Fibroblast of lung (primary cell): ENCODE measurements around the gene BCKDHB. TPM values are rescaled to one million over a fixed set of nuclear protein-coding genes. Genes with fewer than 3 reads are reported as not detected.

Source experiments
- DNase-seq, 2 donors: peaks; one replicate each; pipeline versions ENCODE4 v3.0.0 to v3.0.0-alpha.2; 2010; ENCODE audit warnings: low read depth in 2 of 2
- H2AFZ ChIP-seq: 2 replicates; pipeline ENCODE4 v1.5.1; 2012; ENCODE audit warnings: low read length, control low read depth, inconsistent platforms
- H3K27ac ChIP-seq: 2 replicates; pipeline ENCODE4 v1.5.1; 2011; ENCODE audit warnings: low read length, control low read depth; ENCODE audit not compliant: insufficient read depth
- H3K27me3 ChIP-seq: 2 replicates; pipeline ENCODE4 v1.5.1; 2011; ENCODE audit warnings: mild to moderate bottlenecking, low read length; ENCODE audit not compliant: control insufficient read depth, insufficient read depth
- H3K36me3 ChIP-seq: 2 replicates; pipeline ENCODE4 v1.5.1; 2011; ENCODE audit warnings: low read length; ENCODE audit not compliant: control insufficient read depth, insufficient read depth
- H3K4me1 ChIP-seq: 2 replicates; pipeline ENCODE4 v1.5.1; 2011; ENCODE audit warnings: low read length; ENCODE audit not compliant: control insufficient read depth, insufficient read depth; ENCODE audit errors: extremely low read depth
- H3K4me2 ChIP-seq: 2 replicates; pipeline ENCODE4 v1.5.1; 2011; ENCODE audit warnings: low read length, control low read depth; ENCODE audit not compliant: insufficient read depth; ENCODE audit errors: extremely low read depth
- H3K4me3 ChIP-seq, 4 experiments: fragments of 200-600 bp in 1 of 4; sonication (generic) in 1 of 4; replicated peaks in 1 of 4; 2 replicates each; pipeline ENCODE4 v1.5.1; 2011 to 2016; ENCODE audit warnings: low read length in 4 of 4, low read depth in 3 of 4, mild to moderate bottlenecking in 3 of 4, control low read depth in 2 of 4, inconsistent platforms in 1 of 4, mixed read lengths in 1 of 4; ENCODE audit not compliant: insufficient read depth in 1 of 4; ENCODE audit errors: control extremely low read depth in 1 of 4
- H3K79me2 ChIP-seq: 2 replicates; pipeline ENCODE4 v1.5.1; 2012; ENCODE audit warnings: mild to moderate bottlenecking, low read length, inconsistent platforms; ENCODE audit not compliant: control insufficient read depth, insufficient read depth
- H3K9ac ChIP-seq: 2 replicates; pipeline ENCODE4 v1.5.1; 2011; ENCODE audit warnings: mild to moderate bottlenecking, low read length, control low read depth; ENCODE audit not compliant: insufficient read depth
- H3K9me3 ChIP-seq: 2 replicates; pipeline ENCODE4 v1.5.1; 2012; ENCODE audit warnings: low read depth, low read length; ENCODE audit not compliant: control insufficient read depth, insufficient read depth
- H4K20me1 ChIP-seq: 2 replicates; pipeline ENCODE4 v1.5.1; 2011; ENCODE audit warnings: low read length; ENCODE audit not compliant: control insufficient read depth, insufficient read depth; ENCODE audit errors: extremely low read depth
- CTCF ChIP-seq, 2 donors: IDR thresholded peaks in 1 of 2; conservative IDR thresholded peaks in 1 of 2; 1 replicate in 1 of 2; 2 replicates in 1 of 2; pipeline ENCODE4 v1.5.1; 2011 to 2012; ENCODE audit warnings: low read length in 2 of 2, control low read depth in 1 of 2, inconsistent platforms in 1 of 2, low read depth in 1 of 2, mild to moderate bottlenecking in 1 of 2
- EZH2 ChIP-seq: IDR thresholded peaks from 2 replicates; pipeline ENCODE4 v1.5.1; 2012; ENCODE audit warnings: low read length, control low read depth, mild to moderate bottlenecking; ENCODE audit errors: missing control alignments
- polyA plus RNA-seq, 2 donors: library from polyadenylated mRNA; depleted of rRNA in 1 of 2; stranded (reverse) in 1 of 2; unstranded in 1 of 2; fragments of >200 nt; gene quantifications; 2 replicates each; pipeline ENCODE4 v1.2.1, GENCODE V29; 2011 to 2012; ENCODE audit warnings: missing spikeins in 1 of 2
- total RNA-seq: library from RNA; depleted of rRNA; stranded (reverse); fragments of >200 nt; gene quantifications from 2 replicates; pipeline ENCODE4 v1.2.1, GENCODE V29; 2014

The BCKDHB gene
- total and polyA plus RNA-seq, 2 donors (not counting 1 experiment from before 2014, with no cell fraction given) = 8.3 to 16.2 TPM

GRCh38 chr6:80245043-80245442, 138.6 kb downstream of the BCKDHB start:
- no peak overlapping the region for H3K9ac ChIP-seq
- no peaks in the 10 kb centered on the region for H3K27me3 ChIP-seq
- no peaks in the 10 kb centered on the region for H3K36me3 ChIP-seq
- no peak overlapping the region for H3K4me2 ChIP-seq
- H3K79me2 ChIP-seq = no peaks in the 10 kb centered on the region
- DNase-seq = no peak
- H4K20me1 ChIP-seq = no peaks in the 10 kb centered on the region
- H2AFZ ChIP-seq = no peak overlapping the region
- no peaks in the 10 kb centered on the region for H3K4me1 ChIP-seq
- H3K27ac ChIP-seq = no peak overlapping the region
- H3K9me3 ChIP-seq = no peaks in the 10 kb centered on the region
- no peak for TF ChIP-seq CTCF (conservative IDR thresholded peaks at IDR 0.05 in 1 of 2, IDR thresholded peaks at IDR 0.05 in 1 of 2; ENCODE audit: low read depth in 1 of 2, low read length in 2 of 2)
- no peak for TF ChIP-seq EZH2
- H3K4me3 ChIP-seq = no peak overlapping the region

GRCh38 chr6:80249897-80250296, 143.4 kb downstream of the BCKDHB start:
- peak in 1 of 2 donors; percentile 43 for DNase-seq
- Histone ChIP-seq H3K36me3 (no peaks in the 10 kb centered on the region), H3K9ac (no peak overlapping the region), H3K27ac (no peak overlapping the region), H4K20me1 (no peaks in the 10 kb centered on the region), H3K79me2 (no peaks in the 10 kb centered on the region), H3K4me3 (no peak overlapping the region), H3K4me2 (no peak overlapping the region), H3K4me1 (no peaks in the 10 kb centered on the region), H3K27me3 (no peaks in the 10 kb centered on the region), H3K9me3 (no peaks in the 10 kb centered on the region), H2AFZ (no peak overlapping the region)
- TF ChIP-seq EZH2 (no peak), CTCF (conservative IDR thresholded peaks at IDR 0.05 in 1 of 2, IDR thresholded peaks at IDR 0.05 in 1 of 2; ENCODE audit: low read depth in 1 of 2, low read length in 2 of 2) (no peak)

GRCh38 chr6:80250391-80250997, 144.0 kb downstream of the BCKDHB start:
- no peaks in the 10 kb centered on the region for H4K20me1 ChIP-seq
- no peaks in the 10 kb centered on the region for H3K79me2 ChIP-seq
- H3K27ac ChIP-seq = no peak overlapping the region
- no peaks in the 10 kb centered on the region for H3K27me3 ChIP-seq
- no peaks in the 10 kb centered on the region for H3K36me3 ChIP-seq
- TF ChIP-seq EZH2 (no peak), CTCF (conservative IDR thresholded peaks at IDR 0.05 in 1 of 2, IDR thresholded peaks at IDR 0.05 in 1 of 2; ENCODE audit: low read depth in 1 of 2, low read length in 2 of 2) (no peak)
- no peak overlapping the region for H3K9ac ChIP-seq
- H3K4me1 ChIP-seq = no peaks in the 10 kb centered on the region
- no peaks in the 10 kb centered on the region for H3K9me3 ChIP-seq
- H3K4me2 ChIP-seq = no peak overlapping the region
- H3K4me3 ChIP-seq = no peak overlapping the region
- no peak overlapping the region for H2AFZ ChIP-seq
- DNase-seq = peak in 1 of 2 donors; percentile 23
